K562 (cell line): Measurements from ENCODE around the gene RDH11. TPM values are rescaled to one million over a fixed set of nuclear protein-coding genes. Genes with fewer than 3 reads are reported as not detected.

Source experiments
- E2F5 ChIP-seq: sonication (generic); formaldehyde crosslinking; IDR thresholded peaks from 2 replicates; pipeline ENCODE4 v1.8.0; 2022; ENCODE audit warnings: mild to moderate bottlenecking, missing genetic modification reagents
- ELF1 ChIP-seq: fragments of 200-800 bp; sonication (Bioruptor generic); IDR thresholded peaks from 2 replicates; pipeline ENCODE4 v1.6.1; 2016; ENCODE audit warnings: missing genetic modification characterization, missing compliant biosample characterization
- FUS ChIP-seq: fragments of 200-400 bp; formaldehyde crosslinking; optimal IDR thresholded peaks from 2 replicates; pipeline ENCODE3; 2017; ENCODE audit warnings: low read depth, low read length
- KHSRP ChIP-seq: fragments of 450-650 bp; IDR thresholded peaks from 2 replicates; pipeline ENCODE4 v1.6.1; 2017
- L3MBTL2 ChIP-seq: fragments of 450-650 bp; IDR thresholded peaks from 2 replicates; pipeline ENCODE4 v1.6.1; 2016; ENCODE audit warnings: mild to moderate bottlenecking, moderate library complexity
- NFE2L1 ChIP-seq: fragments of 450-650 bp; IDR thresholded peaks from 2 replicates; pipeline ENCODE4 v1.6.1; 2016; ENCODE audit warnings: missing genetic modification characterization, low read depth, mild to moderate bottlenecking, missing compliant biosample characterization, moderate library complexity, borderline replicate concordance
- NRF1 ChIP-seq, 2 experiments: fragments of 450-650 bp; IDR thresholded peaks in 1 of 2; conservative IDR thresholded peaks in 1 of 2; 2 replicates each; pipeline ENCODE4 v1.6.1; 2014; ENCODE audit warnings: mild to moderate bottlenecking in 2 of 2
- PHB ChIP-seq: fragments of 250-450 bp; sonication (Bioruptor Pico); IDR thresholded peaks from 2 replicates; pipeline ENCODE4 v1.5.0; 2021
- RB1 ChIP-seq: fragments of 450-650 bp; IDR thresholded peaks from 2 replicates; pipeline ENCODE4 v1.6.1; 2017; ENCODE audit warnings: low read depth, mild to moderate bottlenecking
- SIX5 ChIP-seq, 2 experiments: IDR thresholded peaks; 2 replicates each; pipeline ENCODE4 v1.6.1; 2011; ENCODE audit warnings: low read length in 2 of 2, borderline replicate concordance in 1 of 2, low read depth in 1 of 2, mild to moderate bottlenecking in 1 of 2, moderate library complexity in 1 of 2; ENCODE audit not compliant: insufficient read depth in 1 of 2
- TARDBP ChIP-seq: fragments of 450-650 bp; IDR thresholded peaks from 2 replicates; pipeline ENCODE4 v1.6.1; 2016
- ZBTB11 ChIP-seq, 3 experiments: fragments of 200-800 bp in 1 of 3; fragments of 250-450 bp in 1 of 3; fragments of 450-650 bp in 1 of 3; sonication (Bioruptor Pico) in 1 of 3; sonication (Bioruptor generic) in 1 of 3; formaldehyde crosslinking in 1 of 3; IDR thresholded peaks; 2 replicates each; pipeline versions ENCODE4 v1.6.1 to v1.8.0; 2016 to 2022; ENCODE audit warnings: mild to moderate bottlenecking in 2 of 3, missing genetic modification characterization in 2 of 3, missing compliant biosample characterization in 1 of 3, moderate library complexity in 1 of 3
- polyA plus RNA-seq, 8 experiments: library from polyadenylated mRNA; depleted of rRNA in 4 of 8; stranded (reverse) in 5 of 8; unstranded in 3 of 8; fragments of >200 nt; fragmentation: Nextera tagmentation in 2 of 8; fragmentation: Illumina TruSeq in 1 of 8; extraction: Ambion mirVana in 2 of 8; extraction: Trizol in 1 of 8; gene quantifications; 2 replicates each; pipeline versions ENCODE4 v1.2.1 to v1.2.3, GENCODE V29; 2011 to 2014; ENCODE audit warnings: inconsistent platforms in 1 of 8, missing spikeins in 1 of 8
- total RNA-seq, 7 experiments: library from RNA; depleted of rRNA in 6 of 7; stranded (reverse); fragments of >200 nt in 6 of 7; fragmentation: Illumina TruSeq in 2 of 7; extraction: Trizol in 2 of 7; gene quantifications; 2 replicates each; pipeline versions ENCODE4 v1.2.1 to v1.2.3, GENCODE V29; 2011 to 2021; ENCODE audit warnings: low replicate concordance in 1 of 7
- TF ChIP-seq, protein P1 (sequence below), 2 experiments: fragments of 450-650 bp in 1 of 2; sonication (generic) in 1 of 2; formaldehyde crosslinking in 1 of 2; IDR thresholded peaks; 2 replicates each; pipeline versions ENCODE4 v1.7.1 to v1.9.0; 2016 to 2022; ENCODE audit warnings: inconsistent platforms in 1 of 2, mild to moderate bottlenecking in 1 of 2, missing genetic modification reagents in 1 of 2

The RDH11 gene
- total and polyA plus RNA-seq, 9 of the 15 experiments (the other 6 are each of a cell fraction or from before 2014, with no cell fraction given) = 50.6 to 172 (median 70.5) TPM

DNA sequence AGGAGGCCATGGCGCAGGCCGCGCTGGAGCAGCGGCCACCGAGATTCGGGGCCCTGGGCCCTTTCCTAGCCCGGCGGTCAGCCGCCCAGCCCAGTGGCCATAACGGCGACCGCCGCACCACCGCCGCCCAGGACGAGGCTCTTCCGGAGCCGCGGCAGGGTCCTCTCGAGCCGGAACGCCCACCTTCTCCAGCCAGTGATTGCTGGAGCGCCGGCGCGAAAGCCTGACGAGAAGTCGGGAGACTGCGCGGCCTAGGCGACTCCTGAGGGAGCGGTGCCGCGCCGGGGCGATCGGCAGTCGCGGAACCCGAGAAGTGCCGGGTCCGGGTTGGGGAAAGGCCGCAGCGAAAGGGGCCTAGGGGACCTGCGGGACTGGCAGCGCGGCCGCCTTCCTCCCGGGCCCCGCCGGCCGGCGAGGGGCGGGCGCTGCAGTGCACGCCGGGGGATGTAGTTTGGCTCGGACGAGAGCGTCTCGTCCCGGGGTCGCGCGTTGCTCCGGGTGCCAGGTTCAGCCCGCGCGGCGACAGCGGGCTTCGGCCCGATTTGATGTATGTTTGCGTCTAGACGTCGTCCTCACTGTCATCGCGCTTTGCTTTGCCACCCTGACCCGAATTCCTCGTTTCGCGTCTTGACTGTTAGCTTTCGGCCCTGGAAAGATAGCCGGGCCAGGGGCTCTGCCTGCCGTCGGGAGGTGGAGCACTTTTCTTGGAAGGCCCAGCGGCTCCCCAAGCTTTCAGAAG, 20.9 kb downstream of the RDH11 start, which contains the start of gene VTI1B (continued):
- TF ChIP-seq, protein P1, sequence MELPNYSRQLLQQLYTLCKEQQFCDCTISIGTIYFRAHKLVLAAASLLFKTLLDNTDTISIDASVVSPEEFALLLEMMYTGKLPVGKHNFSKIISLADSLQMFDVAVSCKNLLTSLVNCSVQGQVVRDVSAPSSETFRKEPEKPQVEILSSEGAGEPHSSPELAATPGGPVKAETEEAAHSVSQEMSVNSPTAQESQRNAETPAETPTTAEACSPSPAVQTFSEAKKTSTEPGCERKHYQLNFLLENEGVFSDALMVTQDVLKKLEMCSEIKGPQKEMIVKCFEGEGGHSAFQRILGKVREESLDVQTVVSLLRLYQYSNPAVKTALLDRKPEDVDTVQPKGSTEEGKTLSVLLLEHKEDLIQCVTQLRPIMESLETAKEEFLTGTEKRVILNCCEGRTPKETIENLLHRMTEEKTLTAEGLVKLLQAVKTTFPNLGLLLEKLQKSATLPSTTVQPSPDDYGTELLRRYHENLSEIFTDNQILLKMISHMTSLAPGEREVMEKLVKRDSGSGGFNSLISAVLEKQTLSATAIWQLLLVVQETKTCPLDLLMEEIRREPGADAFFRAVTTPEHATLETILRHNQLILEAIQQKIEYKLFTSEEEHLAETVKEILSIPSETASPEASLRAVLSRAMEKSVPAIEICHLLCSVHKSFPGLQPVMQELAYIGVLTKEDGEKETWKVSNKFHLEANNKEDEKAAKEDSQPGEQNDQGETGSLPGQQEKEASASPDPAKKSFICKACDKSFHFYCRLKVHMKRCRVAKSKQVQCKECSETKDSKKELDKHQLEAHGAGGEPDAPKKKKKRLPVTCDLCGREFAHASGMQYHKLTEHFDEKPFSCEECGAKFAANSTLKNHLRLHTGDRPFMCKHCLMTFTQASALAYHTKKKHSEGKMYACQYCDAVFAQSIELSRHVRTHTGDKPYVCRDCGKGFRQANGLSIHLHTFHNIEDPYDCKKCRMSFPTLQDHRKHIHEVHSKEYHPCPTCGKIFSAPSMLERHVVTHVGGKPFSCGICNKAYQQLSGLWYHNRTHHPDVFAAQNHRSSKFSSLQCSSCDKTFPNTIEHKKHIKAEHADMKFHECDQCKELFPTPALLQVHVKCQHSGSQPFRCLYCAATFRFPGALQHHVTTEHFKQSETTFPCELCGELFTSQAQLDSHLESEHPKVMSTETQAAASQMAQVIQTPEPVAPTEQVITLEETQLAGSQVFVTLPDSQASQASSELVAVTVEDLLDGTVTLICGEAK (IDR thresholded peaks at IDR 0.05) = peak; percentile 67
- TF ChIP-seq, protein P1 (CRISPR knock-in tag; IDR thresholded peaks at IDR 0.05) = no peak
- peak; percentile 55; the same call in 1 of the 2 replicates for TF ChIP-seq RB1
- TF ChIP-seq ZBTB11 (CRISPR knock-in tag; IDR thresholded peaks at IDR 0.05) = peak in 1 of 3 experiments; percentile 71; a peak in 2 of 6 replicates
- TF ChIP-seq FUS = peak; percentile 28
- peak; percentile 67 to 77; a peak in 3 of 4 replicates for TF ChIP-seq SIX5 (IDR thresholded peaks at IDR 0.05; ENCODE audit: borderline replicate concordance in 1 of 2, insufficient read depth in 1 of 2, low read depth in 1 of 2, low read length in 2 of 2)
- TF ChIP-seq TARDBP = 0 out of 2 replicates have a peak, but pooled peaks have one; percentile 53
- peak; percentile 44 to 59 for TF ChIP-seq NRF1 (conservative IDR thresholded peaks at IDR 0.05 in 1 of 2, IDR thresholded peaks at IDR 0.05 in 1 of 2)
- TF ChIP-seq PHB (CRISPR knock-in tag) = no peak
- TF ChIP-seq L3MBTL2 = peak; percentile 51; the same call in 1 of the 2 replicates
- TF ChIP-seq ELF1 = peak; percentile 84
- TF ChIP-seq KHSRP = no peak
- no peak for TF ChIP-seq NFE2L1 (tag)
- no peak for TF ChIP-seq E2F5 (CRISPR knock-in tag)
